Measurements from ENCODE around the gene MLC1. TPM values are rescaled to one million over a fixed set of nuclear protein-coding genes. Genes with fewer than 3 reads are reported as not detected.

MLC1 gene
- polyA plus RNA-seq, 1 donor (not counting 4 experiments of a cell fraction or from before 2014, with no cell fraction given) = not detected

DNA sequence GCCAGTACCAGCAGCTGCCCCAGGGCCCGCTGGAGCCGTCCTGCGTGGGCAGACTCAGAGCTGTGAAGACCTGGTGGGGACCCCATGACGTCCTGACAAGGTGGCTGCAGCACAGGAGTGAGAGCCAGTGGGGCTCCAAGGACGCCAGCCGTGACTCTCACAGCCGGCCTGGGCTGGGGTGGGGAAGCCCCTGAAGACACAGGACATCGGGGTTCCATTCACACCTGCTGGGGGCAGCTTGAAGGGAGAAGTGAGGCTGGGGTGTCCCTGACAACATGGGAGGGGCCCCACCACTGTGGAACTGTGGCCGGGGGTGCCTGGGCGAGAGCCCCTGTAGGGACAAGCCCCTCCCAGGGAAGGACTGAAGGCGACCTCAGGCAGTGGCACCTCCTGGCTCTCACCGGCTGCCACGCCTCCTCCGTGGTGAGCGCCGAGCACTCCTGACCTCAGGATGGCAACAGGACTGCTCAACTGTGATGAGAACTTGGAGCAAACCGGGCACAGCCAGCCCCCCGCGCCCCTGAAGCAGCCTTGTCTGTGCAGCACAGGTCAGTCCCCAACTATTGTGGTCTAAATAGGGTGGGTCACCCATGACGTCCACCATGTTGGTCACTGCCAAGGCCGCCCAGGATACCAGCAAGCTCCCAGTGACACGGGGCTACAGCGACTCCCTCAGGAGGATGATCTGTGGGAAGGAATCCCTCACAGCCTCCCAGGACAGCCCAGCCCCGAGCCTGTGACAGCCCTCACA is 49.9 kb downstream of the MLC1 start:
- dilution Hi-C loops (cut with MboI; ENCODE audit: extremely low pct_ligation_motif_present, low sequenced_read_pairs) = no loop called here
- Histone ChIP-seq H3K9ac (ENCODE audit: control insufficient read depth, extremely low read depth, insufficient read depth, low read length) (no peak overlapping the region), H3K36me3 (ENCODE audit: control insufficient read depth in 2 of 2, extremely low read depth in 1 of 2, insufficient read depth in 2 of 2, low read length in 2 of 2) (no peaks in the 10 kb centered on the region), H3K4me2 (ENCODE audit: control insufficient read depth, extremely low read depth, insufficient read depth, low read depth, low read length) (no peak overlapping the region), H3K4me1 (ENCODE audit: control insufficient read depth, extremely low read depth, insufficient read depth, low read length) (no peaks in the 10 kb centered on the region), H2AFZ (ENCODE audit: control insufficient read depth, low read length) (no peak overlapping the region), H3K9me3 (ENCODE audit: control insufficient read depth, low read depth, low read length) (peaks cover 6% of the 10 kb centered on the region), H3K27me3 (ENCODE audit: control insufficient read depth, extremely low read depth, insufficient read depth, low read length) (no peaks in the 10 kb centered on the region), H4K20me1 (ENCODE audit: control insufficient read depth, extremely low read depth, insufficient read depth, low read length) (no peaks in the 10 kb centered on the region), H3K27ac (ENCODE audit: control insufficient read depth, insufficient read depth, low read length) (no peak overlapping the region), H3K9me1 (ENCODE audit: control insufficient read depth, extremely low read depth, insufficient read depth, low read length) (no peaks in the 10 kb centered on the region), H3K4me3 (ENCODE audit: control insufficient read depth in 2 of 3, extremely low read depth in 1 of 3, insufficient read depth in 2 of 3, low read depth in 1 of 3, low read length in 3 of 3) (no peak overlapping the region), H3K79me2 (ENCODE audit: control insufficient read depth, insufficient read depth, low read length) (no peaks in the 10 kb centered on the region)
- no peak for DNase-seq (ENCODE audit: low read depth, low spot score)
- no peak for FAIRE-seq
- TF ChIP-seq, protein P1, sequence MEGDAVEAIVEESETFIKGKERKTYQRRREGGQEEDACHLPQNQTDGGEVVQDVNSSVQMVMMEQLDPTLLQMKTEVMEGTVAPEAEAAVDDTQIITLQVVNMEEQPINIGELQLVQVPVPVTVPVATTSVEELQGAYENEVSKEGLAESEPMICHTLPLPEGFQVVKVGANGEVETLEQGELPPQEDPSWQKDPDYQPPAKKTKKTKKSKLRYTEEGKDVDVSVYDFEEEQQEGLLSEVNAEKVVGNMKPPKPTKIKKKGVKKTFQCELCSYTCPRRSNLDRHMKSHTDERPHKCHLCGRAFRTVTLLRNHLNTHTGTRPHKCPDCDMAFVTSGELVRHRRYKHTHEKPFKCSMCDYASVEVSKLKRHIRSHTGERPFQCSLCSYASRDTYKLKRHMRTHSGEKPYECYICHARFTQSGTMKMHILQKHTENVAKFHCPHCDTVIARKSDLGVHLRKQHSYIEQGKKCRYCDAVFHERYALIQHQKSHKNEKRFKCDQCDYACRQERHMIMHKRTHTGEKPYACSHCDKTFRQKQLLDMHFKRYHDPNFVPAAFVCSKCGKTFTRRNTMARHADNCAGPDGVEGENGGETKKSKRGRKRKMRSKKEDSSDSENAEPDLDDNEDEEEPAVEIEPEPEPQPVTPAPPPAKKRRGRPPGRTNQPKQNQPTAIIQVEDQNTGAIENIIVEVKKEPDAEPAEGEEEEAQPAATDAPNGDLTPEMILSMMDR (optimal IDR thresholded peaks at IDR 0.05 in 1 of 3, IDR thresholded peaks at IDR 0.05 in 1 of 3, conservative IDR thresholded peaks at IDR 0.05 in 1 of 3; ENCODE audit: extremely low read depth in 1 of 3, insufficient read depth in 2 of 3, low read length in 3 of 3) = no peak
- no peak for TF ChIP-seq EZH2 (IDR thresholded peaks at IDR 0.05; ENCODE audit: low read length)

DNA sequence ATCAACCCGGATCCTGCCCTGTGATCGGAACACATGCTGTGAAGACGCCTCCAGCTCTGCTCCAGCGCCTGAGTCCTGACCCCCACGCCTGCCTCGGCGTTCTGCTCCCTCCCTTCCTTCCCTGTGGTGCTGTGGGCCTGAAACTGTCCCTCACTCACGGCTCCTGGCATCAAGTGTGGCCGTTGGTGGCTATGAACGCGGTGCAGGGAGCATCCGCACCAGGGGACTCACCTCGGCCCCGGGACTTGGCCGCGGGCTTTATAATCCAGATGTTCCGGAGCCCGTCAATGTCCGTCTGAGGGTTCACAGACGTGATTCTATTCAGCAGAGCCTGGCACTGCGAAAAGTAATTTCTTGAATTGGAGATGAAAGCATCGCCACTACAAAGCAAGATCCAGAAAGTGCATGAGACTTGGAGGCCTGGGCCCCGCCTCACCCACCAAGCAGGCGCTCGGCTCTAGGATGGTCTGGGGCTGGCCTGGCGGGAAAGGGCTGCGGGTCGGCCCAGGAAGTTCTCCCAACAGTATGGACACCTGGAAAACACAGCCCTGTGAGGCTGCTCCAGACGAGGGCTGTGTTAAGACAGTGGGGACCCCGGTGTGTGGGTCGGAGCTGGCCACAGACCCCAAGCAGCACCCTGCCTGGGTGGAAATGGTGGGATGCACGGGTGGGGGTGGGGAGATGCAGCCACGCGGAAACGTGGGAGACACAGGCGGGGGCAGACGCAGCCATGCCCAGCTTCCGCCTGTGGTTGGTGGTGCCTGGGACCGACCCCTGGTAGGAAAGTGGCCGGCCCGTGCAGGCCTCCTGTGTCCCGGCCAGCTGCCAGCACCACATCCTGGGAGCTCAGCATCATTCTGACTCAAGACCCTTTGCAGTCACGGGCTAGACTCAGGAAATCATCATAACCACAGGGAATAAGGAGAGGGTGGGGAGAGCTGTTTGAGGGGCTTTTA is 50.8 kb downstream of the MLC1 start:
- H3K27me3 ChIP-seq (ENCODE audit: control insufficient read depth, extremely low read depth, insufficient read depth, low read length) = no peaks in the 10 kb centered on the region
- H3K9me1 ChIP-seq (ENCODE audit: control insufficient read depth, extremely low read depth, insufficient read depth, low read length) = no peaks in the 10 kb centered on the region
- no peak overlapping the region for H3K4me3 ChIP-seq (ENCODE audit: control insufficient read depth in 2 of 3, extremely low read depth in 1 of 3, insufficient read depth in 2 of 3, low read depth in 1 of 3, low read length in 3 of 3)
- no peaks in the 10 kb centered on the region for H4K20me1 ChIP-seq (ENCODE audit: control insufficient read depth, extremely low read depth, insufficient read depth, low read length)
- FAIRE-seq (no peak), DNase-seq (ENCODE audit: low read depth, low spot score) (no peak)
- H3K27ac ChIP-seq (ENCODE audit: control insufficient read depth, insufficient read depth, low read length) = no peak overlapping the region
- H3K36me3 ChIP-seq (ENCODE audit: control insufficient read depth in 2 of 2, extremely low read depth in 1 of 2, insufficient read depth in 2 of 2, low read length in 2 of 2) = no peaks in the 10 kb centered on the region
- H2AFZ ChIP-seq (ENCODE audit: control insufficient read depth, low read length) = no peak overlapping the region
- H3K4me2 ChIP-seq (ENCODE audit: control insufficient read depth, extremely low read depth, insufficient read depth, low read depth, low read length) = no peak overlapping the region
- H3K9me3 ChIP-seq (ENCODE audit: control insufficient read depth, low read depth, low read length) = no peaks in the 10 kb centered on the region
- H3K79me2 ChIP-seq (ENCODE audit: control insufficient read depth, insufficient read depth, low read length) = no peaks in the 10 kb centered on the region
- no peak overlapping the region for H3K9ac ChIP-seq (ENCODE audit: control insufficient read depth, extremely low read depth, insufficient read depth, low read length)
- dilution Hi-C loops (cut with MboI; ENCODE audit: extremely low pct_ligation_motif_present, low sequenced_read_pairs) = no loop called here
- H3K4me1 ChIP-seq (ENCODE audit: control insufficient read depth, extremely low read depth, insufficient read depth, low read length) = no peaks in the 10 kb centered on the region
- TF ChIP-seq, protein P1 (optimal IDR thresholded peaks at IDR 0.05 in 1 of 3, IDR thresholded peaks at IDR 0.05 in 1 of 3, conservative IDR thresholded peaks at IDR 0.05 in 1 of 3; ENCODE audit: extremely low read depth in 1 of 3, insufficient read depth in 2 of 3, low read length in 3 of 3) = no peak
- TF ChIP-seq EZH2 (IDR thresholded peaks at IDR 0.05; ENCODE audit: low read length) = no peak
